OCI-LY7 (cell line): ENCODE results near the gene PRKN. TPM values are rescaled to one million over a fixed set of nuclear protein-coding genes. Genes with fewer than 3 reads are reported as not detected.

Experiments used
- BruUV-seq: library from RNA; stranded (reverse); fragments of 400-500 nt; replicated peaks from 2 replicates; lab custom pipeline; 2021; lab: Mats Ljungman, UMichigan
- CTCF ChIA-PET: fragments of 300-600 bp; sonication (Branson Sonifier 250); formaldehyde crosslinking; loops from one replicate; lab custom pipeline; 2022; ENCODE audit warnings: antibody characterized with exemption; ENCODE audit not compliant: unreplicated experiment; lab: Charles Lee
- POLR2A ChIA-PET: fragments of 300-600 bp; sonication (Branson Sonifier 250); formaldehyde crosslinking; loops from one replicate; lab custom pipeline; 2022; ENCODE audit warnings: antibody characterized with exemption; lab: Charles Lee
- DNase-seq: peaks from one replicate; pipeline ENCODE4 v3.0.0-alpha.2; 2015; ENCODE audit warnings: low spot score
- H2AFZ ChIP-seq: fragments of 200-600 bp; sonication (generic), shearing (Covaris generic); 2 replicates; pipeline ENCODE4 v1.6.1; 2014; ENCODE audit warnings: mild to moderate bottlenecking, antibody characterized with exemption, low read length, moderate library complexity
- H3K27ac ChIP-seq: fragments of 200-600 bp; sonication (generic); 2 replicates; pipeline ENCODE4 v1.5.1; 2014; ENCODE audit warnings: mixed run types, low read depth, mild to moderate bottlenecking, moderate library complexity, low read length, inconsistent platforms; ENCODE audit not compliant: poor library complexity, severe bottlenecking
- H3K36me3 ChIP-seq: fragments of 200-600 bp; sonication (generic); 2 replicates; pipeline ENCODE4 v1.6.1; 2014; ENCODE audit warnings: mild to moderate bottlenecking, antibody characterized with exemption, low read length, moderate library complexity, mixed read lengths; ENCODE audit not compliant: insufficient read depth
- H3K4me1 ChIP-seq: fragments of 200-600 bp; sonication (generic); 2 replicates; pipeline ENCODE4 v1.5.1; 2014; ENCODE audit warnings: mild to moderate bottlenecking, low read length; ENCODE audit not compliant: insufficient read depth, poor library complexity, severe bottlenecking
- H3K4me2 ChIP-seq: fragments of 200-600 bp; sonication (generic); 2 replicates; pipeline ENCODE4 v1.6.1; 2014; ENCODE audit warnings: mild to moderate bottlenecking, low read length
- H3K4me3 ChIP-seq: fragments of 200-600 bp; sonication (generic); 2 replicates; pipeline ENCODE4 v1.5.1; 2014; ENCODE audit warnings: mild to moderate bottlenecking, low read depth, low read length; ENCODE audit not compliant: poor library complexity, severe bottlenecking
- H3K79me2 ChIP-seq: fragments of 200-600 bp; sonication (generic); 2 replicates; pipeline ENCODE4 v1.6.1; 2016; ENCODE audit warnings: low read depth, mild to moderate bottlenecking, low read length, moderate library complexity, mixed read lengths; ENCODE audit not compliant: insufficient read depth
- H3K9me2 ChIP-seq: fragments of 200-600 bp; sonication (generic); 2 replicates; pipeline ENCODE4 v1.6.1; 2016; ENCODE audit warnings: mild to moderate bottlenecking, low read length, mixed read lengths; ENCODE audit not compliant: insufficient read depth
- H3K9me3 ChIP-seq: fragments of 200-600 bp; sonication (generic); 2 replicates; pipeline ENCODE4 v1.6.1; 2014; ENCODE audit warnings: mild to moderate bottlenecking, mixed run types, low read length, mixed read lengths
- H4K20me1 ChIP-seq: fragments of 200-600 bp; sonication (generic); 2 replicates; pipeline ENCODE4 v1.6.1; 2014; ENCODE audit warnings: mild to moderate bottlenecking, antibody characterized with exemption, low read length, moderate library complexity, mixed read lengths; ENCODE audit not compliant: insufficient read depth
- EZH2phosphoT487 ChIP-seq: fragments of 200-600 bp; sonication (generic); IDR thresholded peaks from 2 replicates; pipeline ENCODE4 v1.6.1; 2018; ENCODE audit warnings: low read depth, borderline replicate concordance, mild to moderate bottlenecking, mixed run types, antibody characterized with exemption, low read length, moderate library complexity, mixed read lengths
- intact Hi-C: fragments of 100-400 bp; cut with micrococcal nuclease; formaldehyde crosslinking; loops from one replicate; pipeline ENCODE4 v1.10.0; 2022; ENCODE audit not compliant: unreplicated experiment
- total RNA-seq, 2 experiments: library from RNA; depleted of rRNA in 1 of 2; stranded (reverse); fragments of >200 nt in 1 of 2; shearing (Covaris generic) in 1 of 2; gene quantifications; 2 replicates each; pipeline ENCODE4 v1.2.3, GENCODE V29; 2014 to 2022
- TF ChIP-seq, protein P1 (sequence below): fragments of 200-600 bp; sonication (generic); conservative IDR thresholded peaks from 2 replicates; pipeline ENCODE4 v1.5.1; 2014; ENCODE audit warnings: mild to moderate bottlenecking, antibody characterized with exemption, low read length, moderate library complexity, mixed read lengths

Gene PRKN
- total RNA-seq, 2 experiments from 2014 or later = 1.3 to 2.0 TPM

DNA sequence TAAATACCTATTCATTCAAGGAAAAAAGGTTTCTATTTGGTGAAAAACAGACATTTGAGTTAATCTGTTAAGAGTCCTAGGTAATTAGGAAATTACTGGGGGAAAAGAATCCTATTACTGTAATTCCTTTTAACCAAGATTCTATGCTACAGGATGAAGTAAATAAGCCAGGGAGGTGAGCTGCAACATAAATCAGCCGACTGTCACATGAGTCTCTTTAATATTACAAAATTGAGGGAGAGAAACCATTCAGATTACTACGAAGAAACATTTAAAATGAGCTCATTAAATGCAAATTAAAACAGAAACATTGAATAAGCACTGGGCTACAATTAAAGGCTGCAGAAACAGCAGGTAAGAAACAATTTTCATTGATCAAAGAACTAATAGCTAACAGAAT lies 5.3 kb downstream of the PRKN start:
- DNase-seq = no peak
- no TSS peak for BruUV-seq
- no peak overlapping the region for H3K27ac ChIP-seq

DNA sequence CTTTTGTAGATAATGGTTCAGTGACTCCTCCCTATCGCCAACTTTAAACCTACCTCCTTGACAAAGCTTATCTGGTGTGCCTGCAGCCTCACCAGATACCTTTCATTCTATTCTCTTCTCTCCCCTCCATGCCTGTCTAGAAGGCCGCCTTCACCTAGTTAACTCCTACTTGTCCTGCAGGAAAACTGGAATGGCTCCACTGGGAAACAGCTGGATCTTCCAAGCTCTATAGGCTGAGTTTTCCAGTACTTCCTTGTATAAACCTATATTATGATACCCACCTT lies 6.2 kb downstream of the PRKN start:
- Histone ChIP-seq H3K36me3 (no peaks in the 10 kb centered on the region), H3K4me2 (no peak overlapping the region), H3K27ac (no peak overlapping the region), H3K79me2 (no peaks in the 10 kb centered on the region), H2AFZ (no peak overlapping the region), H3K4me3 (no peak overlapping the region), H3K9me2 (no peaks in the 10 kb centered on the region), H3K9me3 (no peaks in the 10 kb centered on the region), H4K20me1 (no peaks in the 10 kb centered on the region), H3K4me1 (no peaks in the 10 kb centered on the region)
- intact Hi-C loops = no loop called here
- TF ChIP-seq EZH2phosphoT487 = no peak
- TF ChIP-seq, protein P1, sequence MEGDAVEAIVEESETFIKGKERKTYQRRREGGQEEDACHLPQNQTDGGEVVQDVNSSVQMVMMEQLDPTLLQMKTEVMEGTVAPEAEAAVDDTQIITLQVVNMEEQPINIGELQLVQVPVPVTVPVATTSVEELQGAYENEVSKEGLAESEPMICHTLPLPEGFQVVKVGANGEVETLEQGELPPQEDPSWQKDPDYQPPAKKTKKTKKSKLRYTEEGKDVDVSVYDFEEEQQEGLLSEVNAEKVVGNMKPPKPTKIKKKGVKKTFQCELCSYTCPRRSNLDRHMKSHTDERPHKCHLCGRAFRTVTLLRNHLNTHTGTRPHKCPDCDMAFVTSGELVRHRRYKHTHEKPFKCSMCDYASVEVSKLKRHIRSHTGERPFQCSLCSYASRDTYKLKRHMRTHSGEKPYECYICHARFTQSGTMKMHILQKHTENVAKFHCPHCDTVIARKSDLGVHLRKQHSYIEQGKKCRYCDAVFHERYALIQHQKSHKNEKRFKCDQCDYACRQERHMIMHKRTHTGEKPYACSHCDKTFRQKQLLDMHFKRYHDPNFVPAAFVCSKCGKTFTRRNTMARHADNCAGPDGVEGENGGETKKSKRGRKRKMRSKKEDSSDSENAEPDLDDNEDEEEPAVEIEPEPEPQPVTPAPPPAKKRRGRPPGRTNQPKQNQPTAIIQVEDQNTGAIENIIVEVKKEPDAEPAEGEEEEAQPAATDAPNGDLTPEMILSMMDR = no peak
- no peak for DNase-seq
- ChIA-PET CTCF (no interaction called here), POLR2A (no interaction called here)
- no TSS peak for BruUV-seq

More for the DNA sequence above, 5.3 kb downstream of the PRKN start:
- Histone ChIP-seq H3K79me2 (no peaks in the 10 kb centered on the region), H3K36me3 (no peaks in the 10 kb centered on the region), H3K9me3 (no peaks in the 10 kb centered on the region), H4K20me1 (no peaks in the 10 kb centered on the region), H3K9me2 (no peaks in the 10 kb centered on the region), H3K4me3 (no peak overlapping the region), H3K4me1 (peaks cover 4% of the 10 kb centered on the region), H3K4me2 (no peak overlapping the region), H2AFZ (no peak overlapping the region)
- CTCF ChIA-PET = no interaction called here
- TF ChIP-seq, protein P1 = no peak
- POLR2A ChIA-PET = interaction anchor here (0.7 to 1.0 kb wide), 2 partner anchors 12 to 1488 kb away, joined by 3 read pairs; no protein-coding TSS in a partner anchor
- intact Hi-C loops = no loop called here

DNA sequence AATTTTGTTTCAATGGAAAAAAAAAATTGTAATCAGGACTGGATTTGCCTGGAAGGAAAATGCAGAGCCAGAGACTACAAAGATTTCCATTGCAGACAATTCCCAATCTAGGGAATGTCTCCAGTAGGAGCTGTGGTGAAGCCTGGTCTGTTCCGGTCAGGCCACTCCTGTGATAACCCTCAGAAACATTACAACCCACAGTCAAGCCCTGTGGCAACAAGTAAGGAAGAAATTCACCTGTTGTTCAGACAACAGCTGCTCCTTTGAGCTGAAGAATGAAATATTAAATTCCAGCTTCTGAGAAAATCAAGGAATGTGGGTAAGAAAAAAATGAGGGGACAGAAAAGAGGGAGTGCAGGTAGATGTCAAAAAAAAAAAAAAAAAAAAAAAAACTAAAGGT lies 8.0 kb downstream of the PRKN start:
- TF ChIP-seq EZH2phosphoT487 = no peak
- TF ChIP-seq, protein P1 = no peak
- H3K4me2 ChIP-seq = no peak overlapping the region
- H4K20me1 ChIP-seq = no peaks in the 10 kb centered on the region
- H3K4me1 ChIP-seq = no peaks in the 10 kb centered on the region
- intact Hi-C loops = no loop called here
- H3K9me3 ChIP-seq = no peaks in the 10 kb centered on the region
- H3K9me2 ChIP-seq = no peaks in the 10 kb centered on the region
- ChIA-PET CTCF (no interaction called here), POLR2A (interaction anchor here (0.7 kb wide), 1 partner anchor 18 kb away, joined by 3 read pairs; no protein-coding TSS in a partner anchor)
- no peak for DNase-seq
- H3K4me3 ChIP-seq = no peak overlapping the region
- H3K36me3 ChIP-seq = no peaks in the 10 kb centered on the region
- H3K27ac ChIP-seq = no peak overlapping the region
- no peaks in the 10 kb centered on the region for H3K79me2 ChIP-seq
- BruUV-seq = no TSS peak
- H2AFZ ChIP-seq = no peak overlapping the region
